ENCODE measurements around the gene GZF1. TPM values are rescaled to one million over a fixed set of nuclear protein-coding genes. Genes with fewer than 3 reads are reported as not detected.

The GZF1 gene
- total RNA-seq, 1 donor from 2014 or later, result 16.6 TPM

- intact Hi-C loops (cut with DNase I), result no loop called here
- no peak for DNase-seq
These were observed 29.8 kb downstream of the GZF1 start for GRCh38 chr20:23391707-23392310.

DNA sequence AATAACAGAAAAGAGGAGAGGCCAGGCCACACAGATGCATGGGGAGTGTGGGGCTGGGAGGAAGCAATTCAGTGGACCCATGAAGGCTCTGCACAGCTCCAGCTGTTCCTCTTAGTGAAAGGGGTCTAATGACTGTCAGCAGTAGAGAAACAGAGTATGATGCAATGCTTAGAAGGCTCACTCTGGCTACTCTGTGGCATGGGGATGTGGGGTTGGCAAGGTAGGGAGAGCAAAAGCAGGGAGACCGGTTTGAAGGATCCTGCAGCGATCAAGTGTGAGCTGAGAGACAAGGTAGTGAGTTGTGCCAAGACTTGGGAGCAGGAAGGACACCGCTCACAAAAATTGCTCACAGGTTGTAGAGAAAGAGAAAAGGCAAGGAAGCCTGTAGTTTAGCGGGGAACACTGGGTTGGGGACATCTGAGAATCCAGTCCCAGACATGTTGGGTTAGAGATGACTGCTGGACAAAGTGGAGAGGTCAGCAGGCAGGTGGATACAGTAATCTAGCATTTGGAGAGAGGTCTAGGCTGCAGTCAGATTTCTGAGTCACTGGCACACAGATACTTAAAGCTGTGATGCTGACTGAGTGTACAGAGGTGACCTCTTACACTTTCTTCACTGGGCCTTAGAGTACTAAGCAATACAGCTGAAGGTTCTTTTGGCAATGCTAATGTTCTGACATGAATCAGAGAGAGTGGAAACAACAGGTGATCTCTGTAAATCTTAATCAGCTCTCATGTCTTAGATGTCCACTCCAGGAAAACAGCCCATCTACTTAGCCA lies 32.2 kb downstream of the GZF1 start:
- intact Hi-C loops (cut with DNase I), result no loop called here
- ATAC-seq (ENCODE audit: poor library complexity) (no peak), DNase-seq (no peak)

More at GRCh38 chr20:23391707-23392310, 29.8 kb downstream of the GZF1 start:
- no peak for ATAC-seq (ENCODE audit: poor library complexity)

GRCh38 chr20:23396950-23397627 lies 35.1 kb downstream of the GZF1 start:
- peak; percentile 60 for ATAC-seq (ENCODE audit: poor library complexity)

GRCh38 chr20:23397961-23398360 lies 36.0 kb downstream of the GZF1 start:
- ATAC-seq (ENCODE audit: poor library complexity), result peak; percentile 27
- no peak for DNase-seq
- intact Hi-C loops (cut with DNase I), result no loop called here

More at GRCh38 chr20:23396950-23397627, 35.1 kb downstream of the GZF1 start:
- DNase-seq, result no peak
- intact Hi-C loops (cut with DNase I), result no loop called here

- ATAC-seq (ENCODE audit: poor library complexity), result no peak
- intact Hi-C loops (cut with DNase I), result no loop called here
- DNase-seq, result no peak
These were observed 37.7 kb downstream of the GZF1 start for GRCh38 chr20:23399568-23400241.

GRCh38 chr20:23401051-23401450 lies 39.1 kb downstream of the GZF1 start:
- ATAC-seq (ENCODE audit: poor library complexity) (peak; percentile 59), DNase-seq (no peak)
- intact Hi-C loops (cut with DNase I), result no loop called here

DNA sequence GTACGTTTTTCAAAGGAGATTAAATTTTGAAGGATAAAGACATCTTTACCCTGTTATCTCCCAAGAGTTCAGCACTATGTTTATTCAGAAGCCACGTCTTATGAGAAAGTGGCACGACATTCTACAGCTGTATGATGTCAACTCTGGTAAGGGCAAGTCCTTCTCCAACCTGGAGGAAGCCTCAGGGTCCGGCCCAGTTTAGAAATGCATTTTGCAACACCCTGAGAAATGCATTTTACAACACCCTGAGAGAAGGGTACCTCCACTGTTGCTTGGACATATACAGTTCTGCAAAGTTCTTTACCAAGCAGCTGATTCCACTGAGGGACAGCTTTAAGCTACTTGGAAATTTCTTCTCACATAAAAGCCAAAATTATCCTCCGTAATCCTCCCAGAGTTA lies 41.8 kb downstream of the GZF1 start:
- intact Hi-C loops (cut with DNase I), result no loop called here
- ATAC-seq (ENCODE audit: poor library complexity), result no peak
- no peak for DNase-seq

- DNase-seq (no peak), ATAC-seq (ENCODE audit: poor library complexity) (no peak)
- intact Hi-C loops (cut with DNase I), result no loop called here
These were observed 42.2 kb downstream of the GZF1 start for GRCh38 chr20:23404196-23404595.

DNA sequence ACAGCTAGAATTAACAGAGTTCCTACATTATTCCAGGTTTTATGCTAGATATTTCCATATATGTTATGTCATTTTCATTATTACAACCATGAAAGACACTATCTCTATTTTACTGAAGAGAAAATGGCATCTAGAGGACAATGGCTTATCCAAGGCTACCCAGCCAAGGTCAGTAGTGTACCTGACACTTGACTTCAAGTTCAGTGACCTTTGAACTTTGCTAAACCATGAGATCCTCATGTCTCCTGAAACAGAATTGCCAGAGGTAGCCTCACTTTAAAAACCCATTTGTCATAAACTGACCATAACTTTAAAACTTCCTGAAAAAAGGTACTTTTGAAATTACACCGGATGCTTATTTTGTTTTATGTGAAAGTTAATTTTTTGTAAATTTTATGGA lies 44.9 kb downstream of the GZF1 start:
- intact Hi-C loops (cut with DNase I), result no loop called here
- ATAC-seq (ENCODE audit: poor library complexity), result no peak
- DNase-seq, result no peak

GRCh38 chr20:23407781-23408464 lies 45.9 kb downstream of the GZF1 start:
- DNase-seq (no peak), ATAC-seq (ENCODE audit: poor library complexity) (no peak)
- intact Hi-C loops (cut with DNase I), result no loop called here

DNA sequence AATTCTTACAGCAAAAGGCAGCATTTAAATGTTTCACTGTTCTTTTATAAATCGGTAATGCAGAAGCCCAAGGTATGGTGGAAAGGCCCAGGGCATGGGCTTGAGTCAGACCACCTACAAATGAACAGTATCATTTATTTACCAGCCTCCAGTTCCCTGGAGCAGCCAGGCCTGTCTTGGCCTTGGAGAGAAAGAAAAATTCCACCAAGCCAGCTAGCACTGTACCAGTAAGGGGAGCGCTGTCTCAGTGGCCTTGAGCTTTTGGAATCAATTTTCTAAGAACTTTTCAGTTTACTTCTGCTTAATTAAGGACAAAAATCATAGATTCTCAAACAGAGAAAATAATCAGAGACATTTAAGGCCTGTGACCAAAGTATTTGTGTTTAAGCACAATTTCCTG lies 47.0 kb downstream of the GZF1 start:
- intact Hi-C loops (cut with DNase I), result no loop called here
- ATAC-seq (ENCODE audit: poor library complexity) (no peak), DNase-seq (no peak)

DNA sequence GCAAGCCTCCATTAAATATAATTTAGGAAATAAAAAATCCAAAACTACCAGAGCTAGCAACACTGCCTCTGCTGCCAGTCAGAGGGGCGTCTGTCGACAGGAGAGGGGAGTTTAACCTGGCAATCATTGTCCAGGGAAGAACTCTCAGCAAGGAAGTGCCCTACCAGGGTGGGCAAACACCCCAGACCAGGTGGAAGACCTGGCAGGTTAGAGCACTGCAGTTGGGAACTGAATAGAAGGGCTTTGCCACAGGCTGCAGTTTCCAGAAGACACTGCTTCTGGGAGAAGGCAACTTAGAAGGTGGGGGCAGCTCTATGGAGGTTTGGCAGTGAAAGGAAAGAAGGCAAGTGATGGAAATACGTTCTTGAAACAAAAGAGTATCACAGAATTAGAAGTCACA lies 47.8 kb downstream of the GZF1 start:
- no peak for ATAC-seq (ENCODE audit: poor library complexity)
- intact Hi-C loops (cut with DNase I), result no loop called here
- no peak for DNase-seq

- DNase-seq (no peak), ATAC-seq (ENCODE audit: poor library complexity) (no peak)
- intact Hi-C loops (cut with DNase I), result no loop called here
These were observed 49.1 kb downstream of the GZF1 start for GRCh38 chr20:23410916-23411695.

- intact Hi-C loops (cut with DNase I), result no loop called here
- peak; percentile 81 for ATAC-seq (ENCODE audit: poor library complexity)
- no peak for DNase-seq
These were observed 50.0 kb downstream of the GZF1 start for GRCh38 chr20:23412026-23412425.

DNA sequence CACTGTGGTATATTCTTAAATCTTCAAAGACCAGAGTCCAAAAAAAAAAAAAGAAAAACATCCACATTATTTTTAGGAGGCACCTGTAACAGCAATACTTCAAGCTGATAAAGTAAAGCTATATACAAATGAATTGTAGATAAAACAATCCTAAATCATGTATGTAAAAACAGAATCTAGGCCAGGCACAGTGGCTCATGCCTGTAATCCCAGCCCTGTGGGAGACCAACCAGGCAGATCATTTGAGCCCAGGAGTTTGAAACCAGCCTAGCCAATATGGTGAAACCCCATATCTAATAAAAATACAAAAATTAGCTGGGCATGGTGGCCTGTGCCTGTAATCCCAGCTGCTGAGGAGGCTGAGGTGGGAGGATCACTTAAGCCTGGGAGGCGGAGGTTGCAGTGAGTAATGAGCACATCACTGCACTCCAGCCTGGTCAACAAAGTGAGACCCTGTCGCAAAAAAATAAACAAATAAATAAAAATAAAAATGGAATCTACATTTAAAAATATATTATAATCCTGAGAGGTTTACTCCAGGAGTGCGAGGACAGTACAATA lies 52.0 kb downstream of the GZF1 start:
- ATAC-seq (ENCODE audit: poor library complexity), result no peak
- intact Hi-C loops (cut with DNase I), result no loop called here
- DNase-seq, result no peak

DNA sequence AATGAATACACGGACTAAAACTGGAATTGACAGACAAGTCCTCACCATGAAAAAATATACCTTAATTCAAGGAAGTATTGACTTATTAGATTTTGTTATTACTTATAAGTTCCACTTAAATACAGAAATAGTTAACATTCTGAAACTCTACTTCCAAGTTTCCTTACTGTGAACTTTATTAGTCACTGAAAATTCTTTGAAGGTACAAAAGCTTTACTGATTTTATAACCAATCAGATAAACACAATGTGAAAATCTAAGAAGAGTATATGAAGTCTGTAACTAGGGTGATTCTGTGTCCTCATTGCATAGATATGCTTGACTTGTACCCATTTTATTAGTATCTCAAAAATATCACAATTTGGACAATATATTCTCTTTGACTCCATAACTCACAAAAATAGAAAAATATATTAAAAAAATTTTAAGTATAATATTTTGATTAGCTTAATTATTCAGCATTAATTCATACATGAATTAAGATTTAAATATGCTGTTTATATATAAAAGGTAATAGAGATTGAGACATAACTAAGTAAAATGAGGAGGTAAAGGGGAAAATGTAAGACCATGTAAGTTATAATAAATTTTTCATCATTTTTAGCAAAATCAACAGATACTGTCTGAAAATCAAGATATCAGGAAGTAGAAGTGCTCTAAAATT lies 52.7 kb downstream of the GZF1 start:
- DNase-seq (no peak), ATAC-seq (ENCODE audit: poor library complexity) (no peak)
- intact Hi-C loops (cut with DNase I), result no loop called here

DNA sequence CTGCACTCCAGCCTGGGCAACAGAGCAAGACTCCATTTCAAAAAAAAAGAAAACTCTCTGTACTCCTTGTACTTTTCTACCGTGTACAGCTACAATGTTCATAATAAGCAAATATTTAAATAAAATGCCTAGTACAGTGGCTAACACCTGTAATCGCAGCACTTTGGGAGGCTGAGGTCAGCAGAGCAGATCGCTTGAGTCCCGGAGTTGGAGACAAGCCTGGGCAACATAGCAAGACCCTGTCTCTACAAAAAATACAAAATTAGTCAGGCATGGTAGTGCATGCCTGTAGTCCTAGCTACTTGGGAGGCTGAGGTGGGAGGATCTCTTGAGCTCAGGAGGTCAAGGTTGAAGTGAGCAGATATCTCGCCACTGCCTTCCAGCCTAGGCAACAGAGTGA lies 53.6 kb downstream of the GZF1 start:
- no peak for ATAC-seq (ENCODE audit: poor library complexity)
- DNase-seq, result no peak
- intact Hi-C loops (cut with DNase I), result no loop called here
